HG02588 (cell line): Measurements from ENCODE around the gene STMN1.
A peak's percentile ranks its signal among the peaks of the same experiment; 100 is the strongest.

Experiments used
- ATAC-seq: cut with Tn5 transposase; IDR thresholded peaks from one replicate; pipeline ENCODE4 v1.9.1; 2021; ENCODE audit warnings: mild to moderate bottlenecking, moderate library complexity; ENCODE audit not compliant: unreplicated experiment

The STMN1 gene

DNA sequence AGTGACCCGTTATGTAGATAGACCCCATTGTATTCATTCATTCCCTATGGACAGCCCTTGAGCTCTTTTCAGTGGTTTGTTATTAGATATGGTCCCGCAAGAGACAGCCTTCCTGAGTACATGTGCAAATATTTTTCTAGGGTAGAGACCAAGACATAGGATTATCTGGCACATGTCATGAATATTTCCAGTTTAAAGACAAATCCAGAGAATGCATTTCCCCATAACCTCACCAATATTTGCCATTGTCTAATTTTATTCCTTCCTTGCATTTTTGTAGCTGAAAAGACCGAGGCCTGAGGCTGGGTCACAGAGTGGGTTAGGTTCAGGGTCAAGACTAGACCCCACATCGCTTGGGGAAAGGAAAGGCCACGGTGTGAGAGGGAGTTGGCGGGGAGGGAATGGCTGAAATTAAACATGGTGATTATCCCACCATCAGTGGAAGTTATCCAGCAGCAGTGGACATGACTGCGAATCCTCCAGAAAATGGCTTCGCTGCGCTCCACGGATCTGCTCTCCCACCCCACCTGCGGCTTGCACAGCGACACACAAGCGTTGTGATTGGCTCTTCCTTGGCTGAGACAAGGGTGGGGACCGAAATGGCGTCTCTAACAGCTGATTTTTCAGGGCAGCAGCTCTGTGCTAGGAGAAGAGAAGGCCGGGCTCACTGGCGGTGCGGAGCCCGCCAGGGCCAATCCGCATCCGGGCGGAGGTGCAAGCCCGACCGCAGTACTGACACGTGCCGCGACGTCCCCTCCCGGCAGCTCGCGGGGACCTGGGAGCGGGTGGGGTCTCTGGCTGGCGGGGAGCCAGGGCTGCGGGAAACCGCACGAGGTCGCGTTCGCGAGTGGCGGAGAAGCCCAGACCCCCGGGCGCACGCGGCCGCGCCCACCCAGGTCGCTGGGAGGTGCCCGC, 16.1 kb upstream of the STMN1 start:
- no peak for ATAC-seq

DNA sequence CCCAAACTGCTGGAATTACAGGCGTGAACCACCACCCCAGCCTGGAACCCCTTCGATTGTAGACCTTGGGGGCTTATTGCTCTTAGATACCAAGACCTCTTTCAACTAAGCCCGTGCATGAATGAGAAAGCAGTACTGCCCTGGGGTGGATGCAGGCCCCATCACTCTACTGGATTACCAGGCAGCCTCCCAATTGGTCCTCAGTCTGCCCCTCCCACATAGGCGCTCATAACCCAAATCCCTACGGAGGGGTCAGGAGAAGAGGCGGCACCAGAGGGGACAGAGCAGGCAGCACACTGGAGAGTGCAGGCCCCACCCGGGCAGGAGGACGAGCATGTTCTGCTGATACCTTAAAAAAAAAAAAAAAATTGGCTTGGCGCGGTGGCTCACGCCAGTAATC, 12.4 kb upstream of the STMN1 start:
- no peak for ATAC-seq

DNA sequence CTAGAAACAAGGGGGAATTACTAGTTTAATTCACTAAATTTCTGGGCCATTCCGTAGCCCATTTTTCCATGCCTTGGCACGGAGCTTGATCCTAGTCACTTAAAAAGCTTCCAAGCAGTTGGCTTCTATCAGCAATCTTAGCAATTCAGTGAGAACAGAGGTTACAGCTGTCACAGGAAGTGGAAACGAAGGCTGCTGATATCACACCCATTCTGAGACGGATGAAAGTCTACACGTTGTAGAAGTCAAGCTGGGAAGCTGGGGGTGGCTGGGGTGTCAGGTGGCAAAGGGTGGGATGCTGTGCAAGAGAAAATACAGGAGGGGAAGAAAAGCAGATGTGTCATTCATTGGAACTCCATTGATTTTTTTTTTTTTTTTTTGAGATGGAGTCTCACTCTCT, 11.8 kb upstream of the STMN1 start:
- no peak for ATAC-seq

DNA sequence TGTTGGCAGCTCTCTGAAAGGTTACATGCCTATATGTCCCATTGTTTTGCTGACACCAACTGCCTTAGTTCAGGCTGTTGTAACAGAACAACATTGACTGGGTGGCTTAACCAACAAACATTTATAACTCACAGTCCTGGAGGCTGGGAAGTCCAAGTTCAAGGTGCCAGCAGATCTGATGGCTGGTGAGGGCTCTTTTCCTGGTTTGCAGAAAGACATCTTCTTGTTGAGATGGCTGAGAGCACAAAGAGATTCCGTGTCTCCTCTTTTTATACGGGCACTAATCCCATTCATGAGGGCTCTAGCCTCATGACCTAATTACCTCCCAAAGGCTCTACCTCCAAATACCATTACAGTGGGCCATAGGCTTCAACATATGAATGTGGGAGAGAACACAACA, 10.2 kb upstream of the STMN1 start:
- no peak for ATAC-seq

DNA sequence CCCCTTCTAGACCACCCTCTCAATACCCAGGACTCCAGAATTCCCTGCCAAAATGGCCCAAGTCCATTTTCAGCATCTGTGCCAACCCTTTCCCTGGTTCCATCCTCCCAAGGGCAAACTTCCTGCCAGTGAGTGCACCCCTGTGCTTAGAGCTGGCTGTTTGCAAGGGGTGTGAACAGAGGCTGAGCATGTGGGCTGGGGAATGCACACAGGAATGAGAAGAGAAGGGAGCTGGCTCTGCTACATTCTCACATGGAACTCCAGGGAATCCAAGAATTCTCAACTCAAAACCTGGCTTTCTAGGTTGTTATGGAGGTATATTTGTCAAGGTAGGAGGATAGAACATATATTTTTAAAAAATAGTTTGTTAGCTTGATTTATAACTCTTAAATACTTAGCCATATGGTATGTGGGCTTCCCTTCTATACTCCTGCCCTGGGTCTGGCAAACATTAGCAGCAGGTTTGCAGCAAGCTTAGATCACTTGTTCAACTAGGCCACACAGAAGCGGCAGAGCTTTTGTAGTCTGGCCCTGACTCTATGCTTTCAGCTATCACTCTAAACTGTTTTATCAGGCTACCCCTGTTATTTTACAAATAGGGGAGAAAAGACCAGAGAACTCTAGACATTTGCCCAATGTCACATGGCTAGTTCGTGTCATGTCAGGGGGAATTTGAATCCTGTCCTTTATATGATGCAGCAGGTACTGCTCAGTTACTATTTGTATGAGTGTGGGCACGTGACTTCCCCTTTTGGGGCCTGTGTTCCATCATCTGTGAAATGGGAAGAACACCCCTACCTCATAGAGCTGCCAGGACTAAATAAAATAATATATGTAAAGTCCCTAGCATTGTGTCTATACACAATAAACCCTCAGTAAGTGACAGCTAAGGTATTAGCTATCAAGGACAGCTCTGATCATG, 8.1 kb upstream of the STMN1 start:
- ATAC-seq = no peak

DNA sequence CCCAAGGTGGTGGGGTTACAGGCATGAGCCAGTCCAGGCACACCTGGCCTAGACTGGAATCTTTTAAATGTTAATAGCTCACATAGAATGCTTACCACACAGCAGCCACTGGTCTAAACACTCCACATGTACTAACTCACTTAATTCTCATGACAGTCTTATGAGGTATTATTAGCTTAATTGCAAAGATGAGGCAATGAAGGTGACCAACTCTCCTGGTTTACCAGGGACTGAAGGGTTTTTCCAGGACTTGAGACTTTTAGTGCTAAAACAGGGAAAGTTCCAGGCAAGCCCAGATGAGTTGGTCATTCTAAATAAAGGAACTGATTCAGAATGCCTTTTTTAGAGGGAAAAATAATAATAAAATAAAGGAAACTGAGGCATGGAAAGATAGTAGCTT, 7.0 kb upstream of the STMN1 start:
- ATAC-seq = no peak

DNA sequence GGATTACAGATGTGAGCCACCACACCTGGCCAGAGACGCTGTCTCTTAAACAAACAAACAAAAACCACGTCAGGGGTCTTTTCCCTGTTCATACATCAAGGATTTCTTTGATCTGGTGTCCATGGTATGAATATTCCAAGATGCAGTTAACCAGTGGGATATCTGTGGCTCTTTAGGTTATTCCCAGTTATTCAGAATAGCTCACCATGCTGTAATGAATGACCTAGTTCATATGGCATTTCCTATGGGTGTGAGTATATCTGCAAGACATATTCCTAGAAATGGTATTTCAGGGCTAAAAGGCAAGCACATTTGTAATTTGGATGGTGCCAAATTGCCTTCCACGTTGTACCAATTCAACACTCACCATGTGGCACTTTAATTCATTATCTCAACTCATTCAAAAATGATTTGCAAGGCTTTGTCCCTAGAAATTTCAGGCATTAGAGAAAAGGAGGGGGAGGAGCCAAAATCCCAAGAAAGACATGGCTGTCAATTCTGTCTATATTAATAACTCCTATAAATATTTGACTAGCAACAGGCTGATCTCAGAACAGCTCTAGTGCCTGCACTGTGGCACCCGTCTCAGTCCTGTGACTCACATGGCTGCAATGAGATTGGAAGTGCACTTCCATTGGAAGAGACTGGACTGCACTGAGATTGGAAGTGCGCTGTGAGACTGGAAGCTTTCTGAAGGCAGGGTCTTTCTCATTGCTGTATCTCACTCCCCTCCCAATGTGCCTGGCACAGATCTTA, 6.0 kb upstream of the STMN1 start:
- ATAC-seq = no peak

DNA sequence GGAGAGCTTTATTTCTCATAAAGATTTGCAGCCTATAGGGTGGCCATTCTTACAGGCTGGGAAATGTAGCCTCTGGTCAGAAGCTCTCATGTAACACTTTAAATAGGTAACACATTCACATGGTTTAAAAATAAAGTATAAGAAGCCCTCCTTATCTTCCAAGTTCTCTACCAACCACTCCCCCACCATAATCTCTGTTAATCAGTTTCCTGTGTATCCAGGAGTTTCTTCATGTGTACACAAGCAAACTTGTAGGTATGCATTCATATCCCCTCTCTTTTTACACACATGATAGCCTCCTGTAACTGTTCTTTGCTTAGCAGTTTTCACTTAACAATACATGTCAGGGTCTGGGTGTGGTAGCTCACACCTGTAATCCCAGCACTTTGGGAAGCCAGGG, 4.9 kb upstream of the STMN1 start:
- no peak for ATAC-seq

DNA sequence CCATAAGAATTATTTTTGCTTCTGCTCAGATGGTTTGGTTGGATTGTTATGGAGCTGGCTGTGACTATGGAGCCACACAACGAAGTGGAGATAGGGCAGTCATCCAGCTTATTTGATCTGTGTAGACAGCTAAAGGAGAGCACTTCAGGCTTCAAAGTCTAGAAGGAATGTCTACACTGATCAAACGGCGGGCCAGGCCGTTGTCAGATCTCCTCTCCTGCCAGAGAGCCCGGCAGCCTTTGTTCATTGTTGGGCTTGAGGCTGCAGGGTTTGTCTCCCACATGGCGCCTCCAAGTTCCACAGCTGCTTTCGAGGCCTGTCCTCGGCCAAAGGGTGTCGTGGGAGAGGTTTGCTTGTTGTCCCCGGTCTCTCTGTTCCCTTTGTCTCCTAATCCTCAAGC, 2.8 kb upstream of the STMN1 start:
- no peak for ATAC-seq

DNA sequence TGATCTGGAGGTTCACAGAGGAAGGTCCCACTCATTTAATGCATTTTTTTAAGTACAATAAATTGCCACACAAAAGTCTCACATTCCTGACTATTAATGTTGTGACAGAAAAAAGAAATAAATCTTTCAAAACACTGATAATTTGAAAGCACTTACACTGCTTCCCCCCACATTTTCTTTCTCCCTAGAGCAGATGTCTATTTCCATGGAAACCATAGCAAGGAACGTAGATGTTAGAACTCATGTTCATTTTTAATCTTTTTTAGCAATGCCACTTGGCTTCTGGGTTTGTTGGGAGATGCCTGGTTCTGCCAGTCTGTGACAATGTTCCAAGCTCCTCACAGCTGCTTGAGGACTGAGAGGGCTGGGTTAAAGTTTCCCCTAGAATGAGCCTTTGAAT, 1.9 kb upstream of the STMN1 start:
- ATAC-seq = no peak

DNA sequence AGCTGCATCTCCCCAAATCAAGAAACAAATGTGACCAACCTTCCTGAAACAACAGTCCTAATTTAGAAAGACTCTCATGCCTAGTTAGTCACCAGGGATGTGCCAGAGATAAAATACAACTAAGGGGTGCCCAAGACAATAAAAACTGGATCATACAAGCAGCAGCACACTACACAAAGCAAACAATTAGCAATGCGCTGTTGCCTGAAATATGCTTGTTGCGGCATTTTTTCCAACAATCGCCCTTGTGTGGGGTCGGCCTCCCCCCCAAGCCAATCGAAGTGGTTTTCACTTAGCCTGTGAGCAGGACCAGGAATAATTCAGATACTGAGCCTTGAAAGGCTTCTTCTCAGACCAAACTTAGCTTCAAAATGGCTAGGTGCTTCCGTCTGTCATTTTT, 1.4 kb upstream of the STMN1 start:
- ATAC-seq = no peak

DNA sequence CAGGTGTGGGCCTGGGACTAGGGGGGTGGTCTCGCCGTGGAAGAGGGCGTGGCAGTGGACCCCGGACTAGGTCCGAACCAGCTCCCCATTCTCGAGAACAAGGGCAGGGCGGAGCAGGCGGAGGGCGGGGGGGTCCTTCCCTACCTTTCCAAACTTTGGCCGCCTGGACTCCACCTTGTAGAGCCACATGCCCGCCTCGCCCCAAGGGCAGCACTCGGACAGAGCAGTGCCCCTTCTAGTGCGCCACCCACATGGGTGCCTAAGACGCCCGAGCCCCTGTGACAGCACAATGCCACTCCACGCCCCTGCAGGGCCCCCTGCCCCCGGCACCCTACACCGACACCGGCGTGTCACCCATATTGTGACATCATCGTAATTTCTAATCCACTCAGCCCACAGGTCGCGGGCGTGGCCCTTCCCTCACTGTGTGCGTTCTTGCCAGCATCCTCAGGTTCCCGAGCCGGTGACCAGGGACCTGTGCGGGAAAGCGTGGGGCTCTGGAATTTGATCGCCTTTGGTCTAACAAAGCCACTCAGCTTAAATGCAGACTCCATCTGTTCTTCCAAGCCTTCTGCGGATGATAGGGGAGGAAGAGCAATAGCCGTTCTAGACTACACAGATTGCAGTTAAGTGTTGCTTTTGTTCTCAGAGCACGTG, 553 bp upstream of the STMN1 start:
- ATAC-seq = no peak

DNA sequence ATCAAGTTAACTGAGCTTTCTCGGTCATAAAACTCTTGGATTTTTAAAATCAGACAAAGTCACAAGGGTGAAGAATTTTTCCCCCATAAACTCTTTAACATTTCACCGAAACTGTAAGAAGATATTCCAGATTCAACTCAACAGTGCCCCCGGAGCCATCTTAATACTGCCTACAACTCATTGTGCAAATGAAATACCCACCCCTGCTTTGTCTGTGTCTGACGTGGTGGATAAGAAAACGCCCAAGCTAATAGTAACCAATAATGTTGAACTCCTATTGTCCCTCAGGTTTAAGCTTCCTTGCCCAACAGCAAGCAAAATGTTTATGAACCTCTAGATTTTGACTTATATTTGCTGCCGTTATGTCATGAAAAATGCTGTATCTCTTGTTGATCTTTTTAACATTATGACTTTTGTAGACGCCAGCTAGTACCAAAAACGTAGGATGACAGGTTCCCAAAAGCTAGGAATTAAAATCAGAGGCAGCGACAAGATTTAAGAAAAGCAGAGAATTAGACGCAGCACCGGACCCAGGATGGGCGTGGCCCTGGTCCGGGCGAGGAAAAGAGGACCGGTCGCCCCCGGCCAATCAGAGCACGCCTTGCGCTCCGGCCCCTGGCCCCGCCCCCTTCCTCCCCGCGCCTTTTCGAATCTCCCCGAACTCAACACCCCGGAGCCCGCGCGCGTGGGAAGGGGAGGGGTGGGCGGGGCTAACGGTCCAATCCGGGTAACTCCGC, 1.1 kb downstream of the STMN1 start:
- ATAC-seq = peak; percentile 79

DNA sequence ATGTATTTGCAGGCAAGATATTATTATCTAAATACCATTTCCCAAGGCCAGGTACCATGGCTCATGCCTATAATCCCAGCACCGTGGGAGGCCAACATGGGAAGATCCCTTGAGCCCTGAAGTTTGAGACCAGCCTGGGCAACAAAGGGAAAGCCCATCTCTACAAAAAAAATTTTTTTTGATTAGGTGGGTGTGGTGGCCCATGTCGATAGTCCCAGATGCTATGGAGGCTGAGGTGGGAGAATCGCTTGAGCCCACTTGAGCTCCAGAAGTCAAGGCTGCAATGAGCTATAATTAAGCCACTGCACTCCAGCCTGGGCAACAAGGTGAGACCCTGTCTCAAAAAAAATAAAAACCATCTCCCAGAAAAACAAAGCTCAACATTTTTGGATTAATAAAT, 2.2 kb downstream of the STMN1 start:
- ATAC-seq = no peak

DNA sequence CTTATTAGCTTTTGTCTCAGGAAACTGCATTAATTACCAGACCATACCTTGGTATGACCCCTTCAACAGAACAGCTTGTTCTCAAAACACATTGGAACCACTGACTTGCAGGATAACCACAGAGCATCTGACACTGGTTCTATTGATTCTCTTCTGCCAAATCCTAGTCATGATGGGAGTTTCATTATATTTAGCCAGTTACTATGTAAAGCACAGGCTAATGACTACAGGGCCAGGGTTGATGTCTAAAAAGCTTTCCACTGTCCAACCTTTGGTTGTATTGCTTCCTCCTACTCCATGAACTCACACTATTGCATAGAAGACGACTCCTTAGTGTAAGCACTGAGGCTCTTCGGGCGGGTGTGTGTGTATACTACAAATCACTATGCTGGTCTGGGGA, 3.8 kb downstream of the STMN1 start:
- no peak for ATAC-seq

DNA sequence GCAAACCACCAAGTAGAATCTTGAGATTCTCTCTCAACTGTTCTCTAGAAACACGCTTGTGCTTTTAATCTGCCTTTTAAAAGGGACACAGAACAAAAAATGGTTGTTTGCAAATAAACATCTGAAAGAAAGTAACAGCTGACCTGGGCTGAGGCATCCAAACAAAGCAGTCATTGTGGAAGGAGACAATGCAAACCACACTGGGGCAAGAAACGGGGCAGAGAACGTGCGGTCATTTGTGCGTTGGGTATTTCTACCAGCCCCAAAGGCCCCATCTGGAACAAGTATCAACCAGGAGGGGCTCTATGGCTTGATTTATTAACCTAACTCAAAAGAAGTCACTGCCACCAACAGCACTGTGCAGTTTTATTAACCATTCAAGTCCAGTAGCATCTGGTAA, 6.0 kb downstream of the STMN1 start:
- ATAC-seq = no peak

DNA sequence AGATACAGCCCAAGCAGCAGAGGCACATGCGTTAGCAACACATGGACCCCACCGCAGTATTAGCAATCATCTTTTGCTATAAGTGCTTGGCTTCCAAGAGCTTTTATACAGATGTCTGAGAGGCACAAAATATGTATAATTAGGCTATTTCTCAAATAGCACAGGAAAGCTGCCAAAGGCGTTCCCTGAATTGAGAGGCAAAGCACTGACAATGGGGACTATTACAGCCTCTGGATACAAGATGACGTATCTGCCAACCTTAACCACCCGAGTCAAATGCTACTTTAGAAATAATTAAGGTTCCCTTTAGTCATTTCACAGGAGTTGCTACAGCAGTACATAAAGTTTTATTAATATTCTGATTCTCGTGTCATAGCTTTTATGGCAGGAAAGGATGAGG, 6.4 kb downstream of the STMN1 start:
- ATAC-seq = no peak

DNA sequence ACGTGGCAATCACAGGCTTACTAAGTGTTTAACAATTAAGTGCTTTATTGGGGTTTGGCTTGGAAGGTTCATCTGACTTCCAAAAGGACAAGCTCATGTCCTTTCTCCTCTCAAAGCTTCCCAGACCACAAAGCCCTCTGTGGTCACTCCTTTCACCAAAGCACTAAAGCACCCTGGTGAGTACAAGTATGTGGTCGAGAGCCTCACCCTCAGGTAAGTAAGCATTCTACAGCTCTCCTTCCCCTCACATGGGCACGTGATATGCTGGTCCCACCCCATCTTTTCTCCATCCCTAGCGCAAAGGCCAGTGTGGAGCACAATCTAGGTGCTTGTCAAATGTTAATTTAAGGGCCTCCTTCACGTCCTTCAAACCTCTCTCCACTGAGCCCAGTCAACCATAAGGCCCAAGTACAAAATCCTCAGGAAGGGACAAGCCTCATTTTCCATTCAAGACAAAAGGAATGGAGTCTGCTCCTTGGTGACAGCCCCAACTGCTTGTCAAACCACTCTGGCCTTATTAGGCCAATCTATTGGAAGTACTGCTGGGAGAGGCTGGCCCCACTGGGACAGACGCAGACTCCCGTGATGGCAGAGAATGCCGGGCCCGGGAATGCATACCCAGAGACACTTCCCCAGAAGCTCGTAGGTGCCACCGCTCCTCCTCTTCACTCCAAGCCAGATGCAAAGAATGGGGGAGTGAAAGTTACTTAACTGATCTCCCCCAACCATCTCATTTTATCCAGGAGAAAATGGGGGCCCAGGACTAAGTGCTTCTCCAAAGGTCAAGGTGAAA, 7.8 kb downstream of the STMN1 start:
- ATAC-seq = no peak

DNA sequence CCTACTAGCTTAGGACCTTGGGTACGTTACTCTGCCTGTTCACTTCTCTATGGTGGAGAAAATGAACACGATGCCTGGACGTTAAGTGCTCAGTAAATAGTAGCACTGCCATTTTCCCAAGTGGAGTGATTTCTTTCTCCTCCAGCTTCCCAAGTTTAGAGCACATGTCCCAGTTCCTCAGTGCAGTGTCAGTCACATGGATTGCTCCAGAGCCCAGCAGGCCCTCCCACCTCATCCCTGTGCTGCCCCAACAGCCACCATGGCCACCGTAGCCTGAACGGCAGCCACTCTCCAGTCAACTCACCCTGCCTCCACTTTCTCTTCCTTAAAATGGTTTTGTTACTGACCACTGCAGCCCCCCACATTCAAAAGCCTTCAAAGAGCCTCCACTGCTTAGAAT, 8.5 kb downstream of the STMN1 start:
- no peak for ATAC-seq
